Measurements from ENCODE around the gene APOBEC3B.

The APOBEC3B gene

GRCh38 chr22:39021552-39022250 lies 39.6 kb downstream of the APOBEC3B start:
- no peak for TF ChIP-seq EZH2 (IDR thresholded peaks at IDR 0.05; ENCODE audit: borderline replicate concordance, low read depth, low read length, severe bottlenecking)
- no peak for TF ChIP-seq CTCF (IDR thresholded peaks at IDR 0.05; ENCODE audit: borderline replicate concordance, extremely low read depth, low read length, poor library complexity, severe bottlenecking)
- Histone ChIP-seq H3K4me1 (ENCODE audit: insufficient read depth, low read length) (peaks cover 22% of the 10 kb centered on the region), H3K79me2 (ENCODE audit: insufficient read depth, low read length) (peaks cover 10% of the 10 kb centered on the region), H3K36me3 (ENCODE audit: insufficient read depth, low read length) (peaks cover 24% of the 10 kb centered on the region), H3K9ac (ENCODE audit: low read depth, low read length) (peak overlapping the region; percentile 79), H3K27me3 (ENCODE audit: insufficient read depth, low read length, poor library complexity) (no peaks in the 10 kb centered on the region), H3K4me3 (ENCODE audit: low read depth in 1 of 2, low read length in 2 of 2) (peak overlapping the region; percentile 22 to 62; a peak in 3 of 4 replicates), H2AFZ (ENCODE audit: low read depth, low read length) (peak overlapping the region; percentile 66), H4K20me1 (ENCODE audit: insufficient read depth, low read length) (no peaks in the 10 kb centered on the region), H3K27ac (ENCODE audit: low read length) (peak overlapping the region; percentile 79), H3K9me3 (ENCODE audit: insufficient read depth, low read length, severe bottlenecking) (no peaks in the 10 kb centered on the region), H3K4me2 (ENCODE audit: insufficient read depth, low read length) (peak overlapping the region; percentile 82)
- DNase-seq (no peak), ATAC-seq (ENCODE audit: insufficient read depth, low read depth) (no peak)

- H3K9ac ChIP-seq (ENCODE audit: low read depth, low read length): no peak overlapping the region
- H3K4me1 ChIP-seq (ENCODE audit: insufficient read depth, low read length): peaks cover 22% of the 10 kb centered on the region
- ATAC-seq (ENCODE audit: insufficient read depth, low read depth) (no peak), DNase-seq (no peak)
- H3K79me2 ChIP-seq (ENCODE audit: insufficient read depth, low read length): peaks cover 10% of the 10 kb centered on the region
- H2AFZ ChIP-seq (ENCODE audit: low read depth, low read length): no peak overlapping the region
- peaks cover 16% of the 10 kb centered on the region; the same call in 1 of the 2 replicates for H3K36me3 ChIP-seq (ENCODE audit: insufficient read depth, low read length)
- H3K27me3 ChIP-seq (ENCODE audit: insufficient read depth, low read length, poor library complexity): no peaks in the 10 kb centered on the region
- no peak overlapping the region for H3K27ac ChIP-seq (ENCODE audit: low read length)
- H3K9me3 ChIP-seq (ENCODE audit: insufficient read depth, low read length, severe bottlenecking): no peaks in the 10 kb centered on the region
- H3K4me3 ChIP-seq (ENCODE audit: low read depth in 1 of 2, low read length in 2 of 2): no peak overlapping the region
- no peak overlapping the region for H3K4me2 ChIP-seq (ENCODE audit: insufficient read depth, low read length)
- H4K20me1 ChIP-seq (ENCODE audit: insufficient read depth, low read length): no peaks in the 10 kb centered on the region
- TF ChIP-seq EZH2 (IDR thresholded peaks at IDR 0.05; ENCODE audit: borderline replicate concordance, low read depth, low read length, severe bottlenecking) (no peak), CTCF (IDR thresholded peaks at IDR 0.05; ENCODE audit: borderline replicate concordance, extremely low read depth, low read length, poor library complexity, severe bottlenecking) (no peak)
These were observed 42.6 kb downstream of the APOBEC3B start for GRCh38 chr22:39024519-39025308.

GRCh38 chr22:39026509-39027150 lies 44.5 kb downstream of the APOBEC3B start:
- H3K27me3 ChIP-seq (ENCODE audit: insufficient read depth, low read length, poor library complexity): no peaks in the 10 kb centered on the region
- no peaks in the 10 kb centered on the region for H3K9me3 ChIP-seq (ENCODE audit: insufficient read depth, low read length, severe bottlenecking)
- H4K20me1 ChIP-seq (ENCODE audit: insufficient read depth, low read length): no peaks in the 10 kb centered on the region
- H3K79me2 ChIP-seq (ENCODE audit: insufficient read depth, low read length): peaks cover 6% of the 10 kb centered on the region
- no peak overlapping the region for H3K4me3 ChIP-seq (ENCODE audit: low read depth in 1 of 2, low read length in 2 of 2)
- H2AFZ ChIP-seq (ENCODE audit: low read depth, low read length): no peak overlapping the region
- ATAC-seq (ENCODE audit: insufficient read depth, low read depth) (no peak), DNase-seq (no peak)
- H3K27ac ChIP-seq (ENCODE audit: low read length): no peak overlapping the region
- H3K36me3 ChIP-seq (ENCODE audit: insufficient read depth, low read length): peaks cover 16% of the 10 kb centered on the region; the same call in 1 of the 2 replicates
- H3K4me1 ChIP-seq (ENCODE audit: insufficient read depth, low read length): peaks cover 10% of the 10 kb centered on the region
- TF ChIP-seq EZH2 (IDR thresholded peaks at IDR 0.05; ENCODE audit: borderline replicate concordance, low read depth, low read length, severe bottlenecking) (no peak), CTCF (IDR thresholded peaks at IDR 0.05; ENCODE audit: borderline replicate concordance, extremely low read depth, low read length, poor library complexity, severe bottlenecking) (no peak)
- no peak overlapping the region for H3K4me2 ChIP-seq (ENCODE audit: insufficient read depth, low read length)
- H3K9ac ChIP-seq (ENCODE audit: low read depth, low read length): no peak overlapping the region

Measured in DND-41 (cell line).